Gastrocnemius medialis (tissue), 4 donors: Measurements from ENCODE around the gene RAP2A. TPM values are rescaled to one million over a fixed set of nuclear protein-coding genes. Genes with fewer than 3 reads are reported as not detected.

Source experiments
- ATAC-seq, 2 donors: fragments of 150-250 bp; one replicate each; pipeline ENCODE4 v1.9.1; 2016
- DNase-seq, 2 donors: peaks; one replicate each; pipeline ENCODE4 v3.0.0-alpha.2; 2019
- H3K27ac ChIP-seq, 4 donors: fragments of 200-600 bp; sonication (generic); 1 replicate in 1 of 4; 2 replicates in 3 of 4; pipeline ENCODE4 v1.5.1; 2016 to 2018; ENCODE audit warnings: mild to moderate bottlenecking in 2 of 4, moderate library complexity in 1 of 4
- H3K27me3 ChIP-seq, 3 donors: fragments of 200-600 bp; sonication (generic) in 2 of 3; 1 replicate in 1 of 3; 2 replicates in 2 of 3; pipeline versions ENCODE4 v1.5.1 to v1.6.0; 2016 to 2019; ENCODE audit warnings: mild to moderate bottlenecking in 1 of 3, moderate library complexity in 1 of 3
- H3K36me3 ChIP-seq, 2 donors: fragments of 200-600 bp; sonication (generic) in 1 of 2; one replicate each; pipeline ENCODE4 v1.5.1; 2017 to 2018
- H3K4me1 ChIP-seq, 2 donors: fragments of 200-600 bp; sonication (generic) in 1 of 2; one replicate each; pipeline ENCODE4 v1.5.1; 2016 to 2017; ENCODE audit warnings: mild to moderate bottlenecking in 2 of 2
- H3K4me3 ChIP-seq, 4 donors: fragments of 200-600 bp; sonication (generic) in 3 of 4; 1 replicate in 1 of 4; 2 replicates in 3 of 4; pipeline ENCODE4 v1.5.1; 2016 to 2019; ENCODE audit warnings: mild to moderate bottlenecking in 2 of 4
- H3K9me3 ChIP-seq, 3 donors: fragments of 200-600 bp; sonication (generic) in 2 of 3; 1 replicate in 1 of 3; 2 replicates in 2 of 3; pipeline ENCODE4 v1.5.1; 2016 to 2019
- POLR2A ChIP-seq, 2 donors: fragments of 450-650 bp; IDR thresholded peaks; one replicate each; pipeline ENCODE4 v1.6.1; 2017; ENCODE audit warnings: antibody characterized with exemption in 2 of 2, mild to moderate bottlenecking in 2 of 2, moderate library complexity in 2 of 2
- in situ Hi-C, 4 donors: fragments of 200-750 bp; cut with MboI; loops; one replicate each; pipeline versions ENCODE4 v1.15.0 to v1.8.0; 2017; ENCODE audit warnings: low sequenced_read_pairs in 4 of 4
- intact Hi-C: fragments of 100-400 bp; cut with DNase I; formaldehyde crosslinking; loops from one replicate; pipeline ENCODE4 v1.15.1; 2023; ENCODE audit warnings: low total_unique reads
- total RNA-seq, 4 donors: library from RNA; depleted of rRNA; stranded (reverse); fragments of >200 nt; gene quantifications; one replicate each; pipeline versions ENCODE4 v1.1.0 to v1.2.3, GENCODE V29; 2016
- TF ChIP-seq, protein P1 (sequence below), 5 experiments: fragments of 450-650 bp in 3 of 5; fragments of 200-600 bp in 2 of 5; sonication (generic) in 2 of 5; IDR thresholded peaks in 4 of 5; conservative IDR thresholded peaks in 1 of 5; 1 replicate in 4 of 5; 2 replicates in 1 of 5; pipeline ENCODE4 v1.5.1; 2016 to 2019; ENCODE audit warnings: antibody characterized with exemption in 5 of 5, mild to moderate bottlenecking in 3 of 5, moderate library complexity in 3 of 5

Gene RAP2A
- total RNA-seq, 4 donors from 2014 or later, result 10.0 to 18.3 (median 15.5) TPM

GRCh38 chr13:97390941-97391600 is 42.9 kb upstream of the RAP2A start:
- no peak for TF ChIP-seq POLR2A (IDR thresholded peaks at IDR 0.05)
- TF ChIP-seq, protein P1, sequence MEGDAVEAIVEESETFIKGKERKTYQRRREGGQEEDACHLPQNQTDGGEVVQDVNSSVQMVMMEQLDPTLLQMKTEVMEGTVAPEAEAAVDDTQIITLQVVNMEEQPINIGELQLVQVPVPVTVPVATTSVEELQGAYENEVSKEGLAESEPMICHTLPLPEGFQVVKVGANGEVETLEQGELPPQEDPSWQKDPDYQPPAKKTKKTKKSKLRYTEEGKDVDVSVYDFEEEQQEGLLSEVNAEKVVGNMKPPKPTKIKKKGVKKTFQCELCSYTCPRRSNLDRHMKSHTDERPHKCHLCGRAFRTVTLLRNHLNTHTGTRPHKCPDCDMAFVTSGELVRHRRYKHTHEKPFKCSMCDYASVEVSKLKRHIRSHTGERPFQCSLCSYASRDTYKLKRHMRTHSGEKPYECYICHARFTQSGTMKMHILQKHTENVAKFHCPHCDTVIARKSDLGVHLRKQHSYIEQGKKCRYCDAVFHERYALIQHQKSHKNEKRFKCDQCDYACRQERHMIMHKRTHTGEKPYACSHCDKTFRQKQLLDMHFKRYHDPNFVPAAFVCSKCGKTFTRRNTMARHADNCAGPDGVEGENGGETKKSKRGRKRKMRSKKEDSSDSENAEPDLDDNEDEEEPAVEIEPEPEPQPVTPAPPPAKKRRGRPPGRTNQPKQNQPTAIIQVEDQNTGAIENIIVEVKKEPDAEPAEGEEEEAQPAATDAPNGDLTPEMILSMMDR (IDR thresholded peaks at IDR 0.05 in 4 of 5, conservative IDR thresholded peaks at IDR 0.05 in 1 of 5), result no peak
- DNase-seq (no peak), ATAC-seq (no peak)
- Histone ChIP-seq H3K27me3 (no peaks in the 10 kb centered on the region), H3K9me3 (no peaks in the 10 kb centered on the region), H3K4me3 (no peak overlapping the region), H3K4me1 (no peaks in the 10 kb centered on the region), H3K27ac (no peak overlapping the region), H3K36me3 (peaks cover 0 to 29% of the 10 kb centered on the region in 2 donors)
- intact Hi-C loops, result no loop called here
- in situ Hi-C loops, result no loop called here

DNA sequence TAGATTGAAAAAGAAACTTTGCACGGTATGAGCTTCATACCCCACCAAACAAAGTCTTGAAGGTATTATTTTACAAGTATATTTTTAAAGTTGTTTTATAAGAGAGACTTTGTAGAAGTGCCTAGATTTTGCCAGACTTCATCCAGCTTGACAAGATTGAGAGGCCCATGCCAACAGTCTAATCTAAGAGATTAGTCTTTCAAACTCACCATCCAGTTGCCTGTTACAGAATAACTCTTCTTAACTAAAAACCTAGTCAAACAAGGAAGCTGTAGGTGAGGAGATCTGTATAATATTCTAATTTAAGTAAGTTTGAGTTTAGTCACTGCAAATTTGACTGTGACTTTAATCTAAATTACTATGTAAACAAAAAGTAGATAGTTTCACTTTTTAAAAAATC is 41.9 kb upstream of the RAP2A start:
- Histone ChIP-seq H3K36me3 (peaks cover 0 to 23% of the 10 kb centered on the region in 2 donors), H3K27ac (no peak overlapping the region), H3K9me3 (no peaks in the 10 kb centered on the region), H3K27me3 (no peaks in the 10 kb centered on the region), H3K4me3 (no peak overlapping the region), H3K4me1 (no peaks in the 10 kb centered on the region)
- ATAC-seq (no peak), DNase-seq (no peak)
- in situ Hi-C loops, result no loop called here
- intact Hi-C loops, result no loop called here
- TF ChIP-seq, protein P1 (IDR thresholded peaks at IDR 0.05 in 4 of 5, conservative IDR thresholded peaks at IDR 0.05 in 1 of 5), result no peak
- no peak for TF ChIP-seq POLR2A (IDR thresholded peaks at IDR 0.05)

GRCh38 chr13:97394542-97394941 is 39.4 kb upstream of the RAP2A start:
- DNase-seq, result no peak
- peaks cover 0 to 20% of the 10 kb centered on the region in 2 donors for H3K36me3 ChIP-seq
- H3K4me3 ChIP-seq, result no peak overlapping the region
- no peaks in the 10 kb centered on the region for H3K4me1 ChIP-seq
- H3K27me3 ChIP-seq, result no peaks in the 10 kb centered on the region
- in situ Hi-C loops (no loop called here), intact Hi-C loops (no loop called here)
- no peak for ATAC-seq
- no peaks in the 10 kb centered on the region for H3K9me3 ChIP-seq
- no peak overlapping the region for H3K27ac ChIP-seq
- TF ChIP-seq POLR2A (IDR thresholded peaks at IDR 0.05), result no peak
- TF ChIP-seq, protein P1 (IDR thresholded peaks at IDR 0.05 in 4 of 5, conservative IDR thresholded peaks at IDR 0.05 in 1 of 5), result no peak

DNA sequence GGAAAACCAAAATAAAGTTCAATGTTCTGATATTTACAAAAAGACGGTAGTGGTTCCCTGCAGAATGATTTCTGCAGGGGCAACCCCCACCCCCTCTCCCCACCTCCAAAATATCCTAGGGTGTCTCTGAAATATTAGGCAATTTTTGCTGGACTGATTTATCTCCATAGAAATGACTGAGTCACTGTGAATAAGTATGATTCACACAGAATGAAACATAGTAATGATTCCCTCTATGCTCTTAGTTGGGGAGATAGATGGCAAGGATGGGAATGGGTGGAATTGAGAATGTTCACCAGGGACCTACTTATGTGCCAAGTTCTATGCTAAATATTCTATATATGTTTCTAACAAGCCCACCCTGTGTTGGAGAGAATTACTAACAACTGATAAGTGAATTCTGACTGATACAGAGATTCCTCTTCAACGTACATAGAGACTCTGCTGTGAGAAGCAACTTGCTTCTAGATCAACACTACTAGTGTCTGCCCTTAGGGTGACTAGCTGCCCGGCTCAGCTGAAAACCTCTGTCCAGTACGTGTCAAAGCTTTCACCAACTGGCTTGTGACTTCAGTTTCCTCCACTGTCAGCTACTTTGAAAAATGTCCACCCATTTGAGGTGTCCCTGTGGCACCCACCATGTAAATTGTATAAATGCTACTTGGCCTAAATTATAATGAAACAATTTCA is 38.4 kb upstream of the RAP2A start:
- TF ChIP-seq POLR2A (IDR thresholded peaks at IDR 0.05), result no peak
- TF ChIP-seq, protein P1 (IDR thresholded peaks at IDR 0.05 in 4 of 5, conservative IDR thresholded peaks at IDR 0.05 in 1 of 5), result no peak
- ATAC-seq, result peak in 1 of 2 donors; percentile 70
- Histone ChIP-seq H3K4me3 (no peak overlapping the region), H3K9me3 (no peaks in the 10 kb centered on the region), H3K27me3 (no peaks in the 10 kb centered on the region), H3K27ac (no peak overlapping the region), H3K4me1 (no peaks in the 10 kb centered on the region), H3K36me3 (peaks cover 0 to 20% of the 10 kb centered on the region in 2 donors)
- in situ Hi-C loops (no loop called here), intact Hi-C loops (no loop called here)
- DNase-seq, result no peak
